Measurements from ENCODE around the gene AHDC1. TPM values are rescaled to one million over a fixed set of nuclear protein-coding genes. Genes with fewer than 3 reads are reported as not detected.
A peak's percentile ranks its signal among the peaks of the same experiment; 100 is the strongest.

Gene AHDC1
- total and polyA plus RNA-seq, 2 of the 13 experiments (the other 11 are each of a cell fraction or from before 2014, with no cell fraction given), result 1.0 to 2.7 TPM

DNA sequence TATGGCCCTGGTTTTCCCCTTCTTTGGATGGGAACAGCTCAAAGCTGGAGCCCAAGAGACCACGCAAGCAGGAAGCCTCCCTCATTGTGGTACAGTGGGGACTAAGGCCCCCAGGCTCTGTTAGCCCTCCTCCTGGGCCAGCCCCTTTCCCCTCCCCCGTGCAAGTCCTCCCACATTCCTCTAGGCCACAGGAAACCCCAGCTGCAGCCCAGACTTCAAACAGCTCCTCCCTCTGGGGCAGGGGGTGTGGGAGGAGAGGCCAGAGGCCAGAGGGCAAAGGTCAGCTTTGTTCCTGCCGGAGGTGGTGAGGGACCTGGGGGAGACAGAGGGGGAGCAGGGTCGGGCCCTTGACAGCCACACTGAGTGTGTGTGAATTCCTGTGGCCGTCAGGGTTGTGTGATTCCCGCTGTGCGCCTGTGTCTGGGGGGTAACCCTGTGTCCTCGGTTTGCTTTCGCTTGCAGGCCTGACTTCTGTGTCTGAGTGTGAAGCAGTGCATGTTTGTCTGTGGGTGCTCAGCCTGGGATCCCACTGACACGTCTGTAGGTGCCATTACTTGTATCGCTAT, 3.4 kb upstream of the AHDC1 start (continued):
- 0 out of 2 replicates have a peak, but pooled peaks have one; percentile 35 for TF ChIP-seq ZNF589 (CRISPR knock-in tag; conservative IDR thresholded peaks at IDR 0.05)
- TF ChIP-seq, protein P1, sequence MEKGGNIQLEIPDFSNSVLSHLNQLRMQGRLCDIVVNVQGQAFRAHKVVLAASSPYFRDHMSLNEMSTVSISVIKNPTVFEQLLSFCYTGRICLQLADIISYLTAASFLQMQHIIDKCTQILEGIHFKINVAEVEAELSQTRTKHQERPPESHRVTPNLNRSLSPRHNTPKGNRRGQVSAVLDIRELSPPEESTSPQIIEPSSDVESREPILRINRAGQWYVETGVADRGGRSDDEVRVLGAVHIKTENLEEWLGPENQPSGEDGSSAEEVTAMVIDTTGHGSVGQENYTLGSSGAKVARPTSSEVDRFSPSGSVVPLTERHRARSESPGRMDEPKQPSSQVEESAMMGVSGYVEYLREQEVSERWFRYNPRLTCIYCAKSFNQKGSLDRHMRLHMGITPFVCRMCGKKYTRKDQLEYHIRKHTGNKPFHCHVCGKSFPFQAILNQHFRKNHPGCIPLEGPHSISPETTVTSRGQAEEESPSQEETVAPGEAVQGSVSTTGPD (CRISPR knock-in tag; IDR thresholded peaks at IDR 0.05), result no peak
- TF ChIP-seq, protein P2, sequence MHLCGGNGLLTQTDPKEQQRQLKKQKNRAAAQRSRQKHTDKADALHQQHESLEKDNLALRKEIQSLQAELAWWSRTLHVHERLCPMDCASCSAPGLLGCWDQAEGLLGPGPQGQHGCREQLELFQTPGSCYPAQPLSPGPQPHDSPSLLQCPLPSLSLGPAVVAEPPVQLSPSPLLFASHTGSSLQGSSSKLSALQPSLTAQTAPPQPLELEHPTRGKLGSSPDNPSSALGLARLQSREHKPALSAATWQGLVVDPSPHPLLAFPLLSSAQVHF (CRISPR knock-in tag; IDR thresholded peaks at IDR 0.05), result no peak
- TF ChIP-seq THAP11 (CRISPR knock-in tag; IDR thresholded peaks at IDR 0.05), result peak; percentile 90
- TF ChIP-seq ZNF143 (CRISPR knock-in tag; IDR thresholded peaks at IDR 0.05), result peak; percentile 73
- no peak for TF ChIP-seq ATAD3A (CRISPR knock-in tag; IDR thresholded peaks at IDR 0.05)
- TF ChIP-seq, protein P3, sequence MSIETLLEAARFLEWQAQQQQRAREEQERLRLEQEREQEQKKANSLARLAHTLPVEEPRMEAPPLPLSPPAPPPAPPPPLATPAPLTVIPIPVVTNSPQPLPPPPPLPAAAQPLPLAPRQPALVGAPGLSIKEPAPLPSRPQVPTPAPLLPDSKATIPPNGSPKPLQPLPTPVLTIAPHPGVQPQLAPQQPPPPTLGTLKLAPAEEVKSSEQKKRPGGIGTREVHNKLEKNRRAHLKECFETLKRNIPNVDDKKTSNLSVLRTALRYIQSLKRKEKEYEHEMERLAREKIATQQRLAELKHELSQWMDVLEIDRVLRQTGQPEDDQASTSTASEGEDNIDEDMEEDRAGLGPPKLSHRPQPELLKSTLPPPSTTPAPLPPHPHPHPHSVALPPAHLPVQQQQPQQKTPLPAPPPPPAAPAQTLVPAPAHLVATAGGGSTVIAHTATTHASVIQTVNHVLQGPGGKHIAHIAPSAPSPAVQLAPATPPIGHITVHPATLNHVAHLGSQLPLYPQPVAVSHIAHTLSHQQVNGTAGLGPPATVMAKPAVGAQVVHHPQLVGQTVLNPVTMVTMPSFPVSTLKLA (IDR thresholded peaks at IDR 0.05), result no peak
- TF ChIP-seq ZFP62 (CRISPR knock-in tag; IDR thresholded peaks at IDR 0.05), result no peak
- TF ChIP-seq SRF (IDR thresholded peaks at IDR 0.05; ENCODE audit: low read depth, low read length), result no peak
- TF ChIP-seq ZNF331 (CRISPR knock-in tag; IDR thresholded peaks at IDR 0.05), result peak; percentile 94
- TF ChIP-seq, protein P4, sequence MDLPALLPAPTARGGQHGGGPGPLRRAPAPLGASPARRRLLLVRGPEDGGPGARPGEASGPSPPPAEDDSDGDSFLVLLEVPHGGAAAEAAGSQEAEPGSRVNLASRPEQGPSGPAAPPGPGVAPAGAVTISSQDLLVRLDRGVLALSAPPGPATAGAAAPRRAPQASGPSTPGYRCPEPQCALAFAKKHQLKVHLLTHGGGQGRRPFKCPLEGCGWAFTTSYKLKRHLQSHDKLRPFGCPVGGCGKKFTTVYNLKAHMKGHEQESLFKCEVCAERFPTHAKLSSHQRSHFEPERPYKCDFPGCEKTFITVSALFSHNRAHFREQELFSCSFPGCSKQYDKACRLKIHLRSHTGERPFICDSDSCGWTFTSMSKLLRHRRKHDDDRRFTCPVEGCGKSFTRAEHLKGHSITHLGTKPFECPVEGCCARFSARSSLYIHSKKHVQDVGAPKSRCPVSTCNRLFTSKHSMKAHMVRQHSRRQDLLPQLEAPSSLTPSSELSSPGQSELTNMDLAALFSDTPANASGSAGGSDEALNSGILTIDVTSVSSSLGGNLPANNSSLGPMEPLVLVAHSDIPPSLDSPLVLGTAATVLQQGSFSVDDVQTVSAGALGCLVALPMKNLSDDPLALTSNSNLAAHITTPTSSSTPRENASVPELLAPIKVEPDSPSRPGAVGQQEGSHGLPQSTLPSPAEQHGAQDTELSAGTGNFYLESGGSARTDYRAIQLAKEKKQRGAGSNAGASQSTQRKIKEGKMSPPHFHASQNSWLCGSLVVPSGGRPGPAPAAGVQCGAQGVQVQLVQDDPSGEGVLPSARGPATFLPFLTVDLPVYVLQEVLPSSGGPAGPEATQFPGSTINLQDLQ (CRISPR knock-in tag; IDR thresholded peaks at IDR 0.05), result 0 out of 2 replicates have a peak, but pooled peaks have one; percentile 75
- no peak for TF ChIP-seq DR1 (CRISPR knock-in tag; IDR thresholded peaks at IDR 0.05)
- peak; percentile 96 for TF ChIP-seq TEAD3 (CRISPR knock-in tag; optimal IDR thresholded peaks at IDR 0.05; ENCODE audit: borderline replicate concordance)
- peak; percentile 80 for TF ChIP-seq GATAD1 (CRISPR knock-in tag; IDR thresholded peaks at IDR 0.05)
- TF ChIP-seq SPEN (CRISPR knock-in tag; IDR thresholded peaks at IDR 0.05; ENCODE audit: low read depth), result peak; percentile 73; the same call in 1 of the 2 replicates
- TF ChIP-seq ZNF451 (CRISPR knock-in tag; IDR thresholded peaks at IDR 0.05), result no peak; the same call in 1 of the 2 replicates
- no peak for TF ChIP-seq AGO1 (IDR thresholded peaks at IDR 0.05; ENCODE audit: low read depth, low read length, poor library complexity, severe bottlenecking)
- no peak for TF ChIP-seq ZNF234 (CRISPR knock-in tag; conservative IDR thresholded peaks at IDR 0.05)
- TF ChIP-seq FOXA1 (IDR thresholded peaks at IDR 0.05), result no peak
- TF ChIP-seq FOXA1 (CRISPR knock-in tag; IDR thresholded peaks at IDR 0.05), result 0 out of 2 replicates have a peak, but pooled peaks have one; percentile 32
- peak; percentile 88 for TF ChIP-seq BCL6 (CRISPR knock-in tag; IDR thresholded peaks at IDR 0.05)
- TF ChIP-seq, protein P5, sequence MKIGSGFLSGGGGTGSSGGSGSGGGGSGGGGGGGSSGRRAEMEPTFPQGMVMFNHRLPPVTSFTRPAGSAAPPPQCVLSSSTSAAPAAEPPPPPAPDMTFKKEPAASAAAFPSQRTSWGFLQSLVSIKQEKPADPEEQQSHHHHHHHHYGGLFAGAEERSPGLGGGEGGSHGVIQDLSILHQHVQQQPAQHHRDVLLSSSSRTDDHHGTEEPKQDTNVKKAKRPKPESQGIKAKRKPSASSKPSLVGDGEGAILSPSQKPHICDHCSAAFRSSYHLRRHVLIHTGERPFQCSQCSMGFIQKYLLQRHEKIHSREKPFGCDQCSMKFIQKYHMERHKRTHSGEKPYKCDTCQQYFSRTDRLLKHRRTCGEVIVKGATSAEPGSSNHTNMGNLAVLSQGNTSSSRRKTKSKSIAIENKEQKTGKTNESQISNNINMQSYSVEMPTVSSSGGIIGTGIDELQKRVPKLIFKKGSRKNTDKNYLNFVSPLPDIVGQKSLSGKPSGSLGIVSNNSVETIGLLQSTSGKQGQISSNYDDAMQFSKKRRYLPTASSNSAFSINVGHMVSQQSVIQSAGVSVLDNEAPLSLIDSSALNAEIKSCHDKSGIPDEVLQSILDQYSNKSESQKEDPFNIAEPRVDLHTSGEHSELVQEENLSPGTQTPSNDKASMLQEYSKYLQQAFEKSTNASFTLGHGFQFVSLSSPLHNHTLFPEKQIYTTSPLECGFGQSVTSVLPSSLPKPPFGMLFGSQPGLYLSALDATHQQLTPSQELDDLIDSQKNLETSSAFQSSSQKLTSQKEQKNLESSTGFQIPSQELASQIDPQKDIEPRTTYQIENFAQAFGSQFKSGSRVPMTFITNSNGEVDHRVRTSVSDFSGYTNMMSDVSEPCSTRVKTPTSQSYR (CRISPR knock-in tag; IDR thresholded peaks at IDR 0.05; ENCODE audit: borderline replicate concordance), result peak; percentile 98

Data from HepG2 (cell line).